Activated B cell treated with CpG ODN at 0.5 μM for 24 hours (primary cell): ENCODE data around the gene CCN5. TPM values are rescaled to one million over a fixed set of nuclear protein-coding genes. Genes with fewer than 3 reads are reported as not detected.

ENCODE experiments used
- ATAC-seq: fragments of 200-7000 bp; cut with Tn5 transposase; one replicate; pipeline ENCODE4 v1.10.0; 2021; ENCODE audit warnings: low read depth, mild to moderate bottlenecking, moderate library complexity
- CTCF ChIA-PET: fragments of 350-600 bp; sonication (Branson Sonifier 250); formaldehyde crosslinking; loops from one replicate; lab custom pipeline; 2021; ENCODE audit warnings: antibody characterized with exemption; lab: Charles Lee
- POLR2A ChIA-PET: fragments of 350-600 bp; sonication (Branson Sonifier 250); formaldehyde crosslinking; loops from one replicate; lab custom pipeline; 2021; ENCODE audit warnings: antibody characterized with exemption; lab: Charles Lee
- DNase-seq: peaks from one replicate; pipeline ENCODE4 v3.0.0; 2022
- H3K27ac Mint-ChIP-seq: one replicate; pipeline ENCODE4 v1.8.0; 2020; ENCODE audit warnings: mixed read lengths
- H3K27me3 Mint-ChIP-seq: one replicate; pipeline ENCODE4 v1.8.0; 2021; ENCODE audit warnings: mixed read lengths
- H3K36me3 Mint-ChIP-seq: one replicate; pipeline ENCODE4 v1.8.0; 2021; ENCODE audit warnings: low read depth, mixed read lengths
- H3K4me1 Mint-ChIP-seq: one replicate; pipeline ENCODE4 v1.8.0; 2021; ENCODE audit warnings: mixed read lengths
- H3K4me3 Mint-ChIP-seq: one replicate; pipeline ENCODE4 v1.8.0; 2020; ENCODE audit warnings: mild to moderate bottlenecking, mixed read lengths
- H3K9me3 Mint-ChIP-seq: one replicate; pipeline ENCODE4 v1.8.0; 2020; ENCODE audit warnings: mixed read lengths
- CTCF ChIP-seq: fragments of 200-600 bp; IDR thresholded peaks from one replicate; pipeline ENCODE4 v1.8.0; 2022; ENCODE audit warnings: antibody characterized with exemption, mild to moderate bottlenecking
- intact Hi-C: fragments of 100-400 bp; cut with micrococcal nuclease; formaldehyde crosslinking; loops from one replicate; pipeline ENCODE4 v1.15.1; 2024
- total RNA-seq: library from RNA; stranded (reverse); gene quantifications from 2 replicates; pipeline ENCODE4 v1.2.3, GENCODE V29; 2022

The CCN5 gene
- total RNA-seq, 1 donor from 2014 or later: not detected

GRCh38 chr20:44715499-44716308 is 535 bp downstream of the CCN5 start:
- ATAC-seq (no peak), DNase-seq (no peak)
- H3K36me3 Mint-ChIP-seq: no peaks in the 10 kb centered on the region
- peaks cover 6% of the 10 kb centered on the region for H3K27me3 Mint-ChIP-seq
- no peaks in the 10 kb centered on the region for H3K4me1 Mint-ChIP-seq
- no peak overlapping the region for H3K27ac Mint-ChIP-seq
- TF ChIP-seq CTCF: no peak
- ChIA-PET POLR2A (no interaction called here), CTCF (no interaction called here)
- intact Hi-C loops: no loop called here
- H3K9me3 Mint-ChIP-seq: no peaks in the 10 kb centered on the region
- H3K4me3 Mint-ChIP-seq: no peak overlapping the region

- intact Hi-C loops: no loop called here
Measured at GRCh38 chr20:44716309-44717106, 1.3 kb downstream of the CCN5 start.

GRCh38 chr20:44717986-44718385 is 2.8 kb downstream of the CCN5 start:
- ChIA-PET CTCF (interaction anchor here (0.6 kb wide), 1 partner anchor 10 kb away, joined by 3 read pairs; no protein-coding TSS in a partner anchor), POLR2A (interaction anchor here (1.1 kb wide), 1 partner anchor 75 kb away, joined by 3 read pairs; no protein-coding TSS in a partner anchor)
- Mint-ChIP-seq H3K27ac (no peak overlapping the region), H3K9me3 (no peaks in the 10 kb centered on the region), H3K4me1 (no peaks in the 10 kb centered on the region), H3K4me3 (no peak overlapping the region), H3K27me3 (peaks cover 6% of the 10 kb centered on the region), H3K36me3 (no peaks in the 10 kb centered on the region)
- no peak for DNase-seq
- TF ChIP-seq CTCF: no peak
- ATAC-seq: no peak
- intact Hi-C loops: no loop called here

More at GRCh38 chr20:44716309-44717106, 1.3 kb downstream of the CCN5 start:
- TF ChIP-seq CTCF: no peak
- POLR2A ChIA-PET: no interaction called here
- no peak for ATAC-seq
- H3K4me3 Mint-ChIP-seq: no peak overlapping the region
- no peak overlapping the region for H3K27ac Mint-ChIP-seq
- no peaks in the 10 kb centered on the region for H3K4me1 Mint-ChIP-seq
- peaks cover 6% of the 10 kb centered on the region for H3K27me3 Mint-ChIP-seq
- CTCF ChIA-PET: no interaction called here
- H3K9me3 Mint-ChIP-seq: no peaks in the 10 kb centered on the region
- H3K36me3 Mint-ChIP-seq: no peaks in the 10 kb centered on the region
- no peak for DNase-seq

GRCh38 chr20:44719841-44720240 is 4.7 kb downstream of the CCN5 start:
- no peak for TF ChIP-seq CTCF
- H3K27ac Mint-ChIP-seq: no peak overlapping the region

GRCh38 chr20:44720621-44720996 is 5.4 kb downstream of the CCN5 start:
- no peaks in the 10 kb centered on the region for H3K36me3 Mint-ChIP-seq
- CTCF ChIA-PET: no interaction called here

More at GRCh38 chr20:44719841-44720240, 4.7 kb downstream of the CCN5 start:
- Mint-ChIP-seq H3K27me3 (peaks cover 1% of the 10 kb centered on the region), H3K36me3 (no peaks in the 10 kb centered on the region), H3K9me3 (no peaks in the 10 kb centered on the region), H3K4me1 (no peaks in the 10 kb centered on the region), H3K4me3 (no peak overlapping the region)
- ChIA-PET POLR2A (no interaction called here), CTCF (no interaction called here)
- ATAC-seq (no peak), DNase-seq (no peak)
- intact Hi-C loops: no loop called here

More at GRCh38 chr20:44720621-44720996, 5.4 kb downstream of the CCN5 start:
- intact Hi-C loops: no loop called here
- Mint-ChIP-seq H3K4me1 (no peaks in the 10 kb centered on the region), H3K27me3 (no peaks in the 10 kb centered on the region), H3K27ac (no peak overlapping the region), H3K4me3 (no peak overlapping the region), H3K9me3 (no peaks in the 10 kb centered on the region)
- TF ChIP-seq CTCF: no peak
- POLR2A ChIA-PET: no interaction called here
- DNase-seq (no peak), ATAC-seq (no peak)
